NT2/D1 (cell line): Measurements from ENCODE around the gene GJB4.

ENCODE experiments used
- SUZ12 ChIP-seq: IDR thresholded peaks from 2 replicates; pipeline ENCODE4 v1.6.1; 2011; ENCODE audit not compliant: insufficient read length, insufficient read depth; ENCODE audit errors: extremely low read depth
- YY1 ChIP-seq: IDR thresholded peaks from 2 replicates; pipeline ENCODE4 v1.6.1; 2011; ENCODE audit not compliant: insufficient read length, insufficient read depth

DNA sequence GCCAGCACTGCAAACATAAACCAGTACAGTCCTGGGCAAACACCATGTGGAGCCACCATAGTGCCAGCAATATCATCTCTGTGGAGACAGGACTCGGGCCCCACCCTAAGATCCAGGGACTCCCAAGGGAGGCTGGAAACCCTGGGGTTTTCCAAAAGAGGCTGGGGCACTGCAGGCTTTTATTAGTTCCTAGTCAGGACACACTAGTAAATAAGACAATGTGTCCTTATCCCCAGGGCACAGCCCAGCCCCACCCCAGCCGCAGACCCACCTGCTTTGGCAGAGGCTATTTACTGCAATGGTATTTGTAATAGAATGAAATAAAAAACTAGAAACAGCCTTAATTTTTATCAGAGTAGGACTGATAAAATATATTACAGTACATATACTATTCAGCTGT, 21.0 kb downstream of the GJB4 start:
- TF ChIP-seq SUZ12, result no peak
- no peak for TF ChIP-seq YY1
